GM21360 (cell line): ENCODE data around the gene ITIH4.
"Not testable (repeated sequence)": the region's sequence is repeated elsewhere in the genome, so short reads cannot be mapped to it uniquely, and the experiment has no call there.

ENCODE experiments used
- ATAC-seq: cut with Tn5 transposase; IDR thresholded peaks from one replicate; pipeline ENCODE4 v1.9.1; 2021; ENCODE audit warnings: mild to moderate bottlenecking, moderate library complexity; ENCODE audit not compliant: unreplicated experiment

The ITIH4 gene

DNA sequence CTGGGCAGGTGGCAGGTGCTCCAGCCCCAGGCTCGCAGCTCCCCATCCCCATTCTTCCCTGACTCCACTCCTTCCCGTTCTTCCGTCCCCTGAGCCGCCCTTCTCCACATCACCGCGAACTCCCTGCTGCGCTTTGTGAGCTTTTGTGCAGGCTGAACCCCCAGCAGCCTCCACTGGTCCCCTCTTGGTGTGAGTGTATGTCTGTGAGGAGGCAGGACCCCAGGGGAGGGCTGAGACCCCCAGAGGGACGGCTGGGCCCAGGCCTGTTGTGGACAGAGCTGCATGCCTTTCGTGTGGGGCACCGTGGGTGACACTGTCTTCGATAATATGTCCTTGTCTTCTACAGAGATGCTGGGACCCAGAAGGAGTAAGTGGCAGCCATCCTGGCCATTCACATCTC, 43.2 kb downstream of the ITIH4 start:
- ATAC-seq, result no peak

DNA sequence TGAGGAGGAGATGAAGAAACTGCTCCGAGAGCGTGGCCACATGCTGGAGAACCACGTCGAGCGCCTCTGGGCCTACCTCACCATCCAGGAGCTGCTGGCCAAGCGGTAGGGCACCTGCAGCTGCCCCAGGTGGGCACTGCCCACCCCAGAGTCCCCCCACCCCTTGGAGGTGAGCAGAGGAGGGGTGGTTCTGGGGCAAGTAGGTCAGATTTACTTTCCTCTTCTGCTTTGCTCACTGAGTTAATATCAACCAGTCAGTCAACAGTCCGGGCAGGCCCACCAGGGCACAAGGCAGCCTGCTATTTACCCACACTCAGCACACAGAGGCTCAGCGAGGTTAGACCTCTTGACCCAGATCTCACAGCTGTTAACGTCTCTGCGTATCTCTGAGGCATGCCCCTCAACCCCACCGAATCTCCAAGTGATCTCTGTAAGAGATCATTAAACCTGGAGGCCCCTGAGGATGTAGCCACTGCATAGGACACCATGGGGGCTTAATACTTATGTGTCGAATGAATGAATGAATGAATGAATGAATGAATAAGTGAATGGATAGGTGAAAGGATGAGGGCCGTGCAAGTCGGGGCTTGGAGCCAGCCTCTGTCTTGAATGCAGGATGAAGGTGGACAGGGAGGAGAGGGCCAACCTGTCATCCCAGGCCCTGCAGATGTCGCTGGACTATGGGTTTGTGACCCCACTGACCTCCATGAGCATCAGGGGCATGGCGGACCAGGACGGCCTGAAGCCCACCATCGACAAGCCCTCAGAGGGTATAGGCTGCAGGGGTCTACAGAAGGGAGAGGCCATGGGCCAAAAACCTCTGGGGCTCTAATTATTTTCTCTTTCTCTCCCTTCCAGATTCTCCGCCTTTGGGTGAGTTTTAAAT, 43.9 kb downstream of the ITIH4 start:
- ATAC-seq, result no peak

- no peak for ATAC-seq
Measured at GRCh38 chr3:52784931-52785590, 45.4 kb downstream of the ITIH4 start.

- no peak for ATAC-seq
Measured at GRCh38 chr3:52784021-52784621, 46.4 kb downstream of the ITIH4 start.

DNA sequence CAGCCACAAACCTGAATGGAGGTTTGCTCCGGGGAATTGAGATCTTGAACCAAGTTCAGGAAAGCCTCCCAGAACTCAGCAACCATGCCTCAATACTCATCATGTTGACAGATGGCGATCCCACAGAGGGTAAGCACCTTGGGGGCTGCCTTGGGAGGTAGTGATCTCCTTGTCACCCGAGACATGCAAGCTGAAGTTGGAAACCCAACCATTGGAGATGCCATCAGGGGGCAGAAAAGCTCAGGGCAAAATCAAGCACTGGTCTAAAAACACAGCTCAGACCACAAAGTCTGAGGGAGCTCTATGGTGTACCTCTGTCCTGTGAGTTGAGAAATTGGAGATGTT, 47.3 kb downstream of the ITIH4 start:
- ATAC-seq, result no peak

GRCh38 chr3:52782412-52783210, 47.9 kb downstream of the ITIH4 start:
- no peak for ATAC-seq

- no peak for ATAC-seq
Measured at GRCh38 chr3:52781741-52782140, 48.7 kb downstream of the ITIH4 start.

DNA sequence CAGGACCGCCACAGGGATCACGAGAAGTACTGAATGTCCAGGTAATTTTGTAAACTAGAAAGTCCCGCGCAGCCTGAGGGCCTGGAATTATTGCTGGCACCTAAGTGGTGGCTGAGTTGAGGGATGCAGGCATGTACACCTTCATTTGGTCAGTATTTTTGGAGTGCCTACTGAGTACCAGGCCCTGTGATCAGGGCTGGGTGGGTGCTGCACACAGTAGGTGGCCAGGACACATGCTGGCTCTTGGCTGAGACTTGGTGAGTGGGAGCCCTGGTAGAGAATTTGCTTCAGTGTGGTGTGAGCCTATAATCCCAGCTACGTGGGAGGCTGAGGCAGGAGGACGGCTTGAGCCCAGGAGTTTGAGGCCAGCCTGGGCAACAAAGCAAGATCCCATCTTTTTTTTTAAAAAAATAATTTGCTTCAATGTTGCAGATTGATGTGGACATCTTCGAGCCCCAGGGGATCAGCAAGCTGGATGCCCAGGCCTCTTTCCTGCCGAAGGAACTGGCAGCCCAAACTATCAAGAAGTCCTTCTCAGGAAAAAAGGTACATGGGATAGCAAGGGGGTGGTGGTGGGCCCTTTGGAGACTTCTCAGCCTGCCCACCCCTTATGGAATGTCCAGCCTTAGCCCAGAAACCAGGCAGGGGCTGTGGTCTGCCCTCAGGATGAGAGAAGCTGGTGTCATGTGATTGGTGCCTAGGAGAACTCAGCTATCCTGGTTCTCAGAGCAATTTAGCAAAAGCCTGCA, 50.5 kb downstream of the ITIH4 start:
- ATAC-seq, result no peak

DNA sequence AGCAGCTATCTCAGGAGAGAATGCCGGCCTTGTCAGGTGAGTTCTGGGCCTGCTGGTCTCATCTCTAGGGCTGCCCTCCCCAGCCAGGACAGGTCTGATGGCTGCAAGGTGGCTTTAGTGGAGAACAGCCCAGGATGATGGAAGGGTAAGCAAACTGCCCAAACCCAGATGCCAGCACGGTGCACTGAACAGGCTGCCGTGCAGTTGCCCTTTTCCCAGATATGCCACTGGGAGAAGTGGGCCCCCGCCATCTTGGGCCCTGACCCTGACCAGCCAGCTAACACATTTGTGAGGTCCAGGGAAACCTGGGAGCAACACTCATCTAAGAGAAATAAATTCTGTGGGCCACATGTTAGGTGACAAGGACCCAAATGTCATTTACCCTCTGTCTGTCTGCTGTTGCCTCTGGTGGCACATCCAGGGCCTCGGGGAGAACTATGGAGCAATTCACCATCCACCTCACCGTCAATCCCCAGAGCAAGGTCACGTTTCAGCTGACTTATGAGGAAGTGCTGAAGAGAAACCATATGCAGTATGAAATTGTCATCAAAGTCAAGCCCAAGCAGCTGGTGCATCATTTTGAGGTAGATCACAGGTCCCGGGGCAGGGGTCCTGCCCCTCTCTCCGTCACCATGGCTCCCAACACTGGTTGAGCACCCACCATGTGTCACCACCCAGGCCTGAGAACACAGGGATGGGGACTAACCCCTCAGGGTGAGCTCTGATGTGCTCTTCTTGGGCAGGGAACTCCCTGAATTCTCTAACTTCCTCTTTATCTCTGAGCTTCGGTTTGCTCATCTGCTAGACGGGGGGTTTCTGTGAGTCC, 51.2 kb downstream of the ITIH4 start:
- peak; percentile 69 for ATAC-seq

DNA sequence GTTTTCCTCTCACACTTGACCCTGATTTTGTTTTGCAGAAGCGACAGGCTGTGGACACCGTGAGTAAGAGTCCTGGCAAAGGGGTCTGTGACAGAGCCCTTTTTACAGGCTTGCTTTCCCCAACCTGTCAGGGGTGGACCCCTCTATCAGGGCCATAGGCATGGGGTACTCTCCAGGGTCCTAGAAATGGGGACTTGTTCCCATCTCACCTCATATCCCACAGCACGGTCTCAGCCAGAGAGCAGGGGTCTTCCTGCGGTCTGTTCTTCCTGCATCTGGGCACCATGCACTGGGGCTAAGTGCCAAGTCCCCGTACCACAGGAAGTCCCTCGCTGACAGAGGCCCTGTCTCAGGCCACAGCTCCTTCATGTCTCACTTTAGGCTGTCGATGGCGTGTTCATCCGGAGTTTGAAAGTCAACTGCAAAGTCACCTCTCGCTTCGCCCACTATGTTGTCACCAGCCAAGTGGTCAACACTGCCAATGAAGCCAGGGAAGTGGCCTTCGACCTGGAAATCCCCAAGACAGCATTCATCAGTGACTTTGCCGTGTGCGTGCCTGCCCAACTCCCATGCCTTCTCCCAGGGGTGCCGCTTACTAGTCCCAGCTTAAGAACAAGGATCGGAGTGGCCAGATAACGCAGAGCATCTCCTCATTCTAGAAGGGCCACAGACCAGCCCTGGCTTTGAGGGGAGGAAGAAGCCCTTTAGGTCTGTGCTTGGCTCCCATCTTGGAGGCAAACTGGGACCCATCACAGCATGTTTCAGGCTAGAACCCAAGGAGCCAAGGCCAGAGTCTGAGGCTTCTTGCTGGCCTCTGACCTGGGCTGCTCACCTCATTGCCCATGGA, 52.3 kb downstream of the ITIH4 start:
- ATAC-seq, result no peak

- no peak for ATAC-seq
Measured at GRCh38 chr3:52777127-52777958, 53.1 kb downstream of the ITIH4 start, which contains the start of gene ITIH1. TSS of gene ITIH1 (plus strand) at chr3:52777599. CDS start at chr3:52777616, 17 bp downstream.

DNA sequence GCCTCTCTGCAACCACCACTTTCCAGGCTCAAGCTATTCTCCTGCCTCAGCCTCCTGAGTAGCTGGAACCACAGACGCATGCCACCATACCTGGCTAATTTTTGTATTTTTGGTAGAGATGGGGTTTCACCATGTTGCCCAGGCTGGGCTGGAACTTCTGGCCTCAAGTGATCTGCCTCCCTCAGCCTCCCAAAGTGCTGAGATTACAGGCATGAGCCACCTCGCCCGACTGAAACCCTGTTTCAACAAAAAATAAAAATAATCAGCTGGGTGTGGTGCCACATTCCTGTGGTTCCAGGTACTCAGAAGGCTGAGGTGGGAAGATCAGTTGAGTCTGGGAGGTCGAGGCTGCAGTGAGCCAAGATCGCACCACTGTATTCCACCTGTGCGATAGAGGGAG, 54.0 kb downstream of the ITIH4 start:
- ATAC-seq, result not testable (repeated sequence)

DNA sequence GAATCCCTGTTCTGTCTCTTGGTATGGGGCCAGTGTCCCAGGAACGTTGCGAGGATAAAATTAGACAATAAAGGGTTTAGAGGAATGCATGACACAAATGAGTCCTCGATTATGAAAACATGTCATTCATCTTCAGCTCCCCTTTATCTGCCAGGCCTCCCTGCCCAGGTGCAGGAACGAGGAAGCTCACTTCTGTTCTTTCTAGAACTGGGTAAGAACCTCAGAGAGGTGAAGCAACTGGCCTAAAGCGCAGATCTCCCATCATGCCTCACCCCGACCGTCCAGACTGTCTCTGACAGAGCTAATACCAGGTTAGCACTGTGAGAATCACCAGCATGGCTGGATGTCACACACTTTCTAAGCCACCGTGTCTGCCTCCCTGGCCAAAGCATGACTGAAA, 54.6 kb downstream of the ITIH4 start:
- ATAC-seq, result no peak

DNA sequence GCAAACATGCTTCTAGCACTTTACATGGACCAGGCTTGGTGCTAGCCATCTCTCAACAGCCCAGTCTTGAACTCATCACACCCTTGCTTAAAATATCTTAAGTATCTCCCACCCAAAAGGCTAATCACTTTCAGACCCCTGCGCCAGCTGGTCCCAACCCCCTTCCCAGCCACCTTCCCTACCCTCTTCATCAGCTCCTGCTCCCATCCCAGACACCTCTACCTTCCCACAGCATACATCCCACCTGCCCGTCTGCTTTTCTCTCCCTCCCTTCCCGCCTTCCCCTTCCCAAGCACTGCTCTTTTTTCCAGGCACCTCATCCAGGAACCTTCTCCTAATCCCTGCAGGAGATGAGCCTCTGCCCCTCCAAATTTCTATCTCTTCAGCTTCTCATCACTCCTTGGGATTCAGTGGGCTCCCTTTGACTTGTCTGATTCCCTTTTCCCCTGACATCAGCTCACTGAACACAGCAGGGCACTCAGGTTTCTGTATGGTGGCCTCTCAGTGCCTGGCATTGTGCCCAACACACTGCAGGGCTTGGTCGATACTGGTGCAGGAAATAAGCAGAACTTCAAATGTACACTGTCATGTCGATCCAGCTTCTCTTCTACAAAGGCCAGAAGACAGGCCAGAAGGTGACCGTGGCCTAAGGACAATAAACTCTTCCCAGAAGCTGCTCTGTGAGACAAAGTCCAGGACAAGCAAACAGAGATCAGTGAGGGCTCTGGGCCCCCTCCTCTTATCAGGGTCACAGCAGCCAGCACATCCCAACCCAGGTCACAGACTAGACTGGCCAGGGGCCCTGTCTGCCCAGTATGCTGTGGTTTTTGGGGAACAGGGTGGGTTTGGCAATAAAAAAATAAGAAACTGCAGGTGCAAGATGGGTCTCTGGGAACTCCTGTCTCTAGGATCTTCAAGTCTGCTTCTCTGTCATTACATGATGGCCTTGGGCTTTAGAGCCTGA, 55.3 kb downstream of the ITIH4 start:
- no peak for ATAC-seq

- ATAC-seq, result no peak
Measured at GRCh38 chr3:52774066-52774713, 56.3 kb downstream of the ITIH4 start.
